Activated T-cell treated with anti-CD3 and anti-CD28 coated beads, Interleukin-2, amount 50 U/mL, for 1 hour (primary cell): ENCODE results near the gene KAT2B.
A peak's percentile ranks its signal among the peaks of the same experiment; 100 is the strongest.

ENCODE experiments used
- DNase-seq: peaks from one replicate; pipeline ENCODE4 v3.0.0-alpha.2; 2020

The KAT2B gene

GRCh38 chr3:20066850-20067617 lies 26.8 kb downstream of the KAT2B start:
- DNase-seq: no peak

- no peak for DNase-seq
Observed at GRCh38 chr3:20068512-20069177, 28.4 kb downstream of the KAT2B start.

GRCh38 chr3:20069178-20069532 lies 28.9 kb downstream of the KAT2B start:
- DNase-seq: no peak

GRCh38 chr3:20071175-20071574 lies 30.9 kb downstream of the KAT2B start:
- no peak for DNase-seq

- no peak for DNase-seq
Observed at GRCh38 chr3:20072422-20072821, 32.2 kb downstream of the KAT2B start.

- DNase-seq: no peak
Observed at GRCh38 chr3:20073068-20073467, 32.8 kb downstream of the KAT2B start.

GRCh38 chr3:20073683-20074082 lies 33.4 kb downstream of the KAT2B start:
- no peak for DNase-seq

- DNase-seq: no peak
Observed at GRCh38 chr3:20074226-20075063, 34.2 kb downstream of the KAT2B start.

GRCh38 chr3:20075197-20075596 lies 35.0 kb downstream of the KAT2B start:
- DNase-seq: no peak

- DNase-seq: no peak
Observed at GRCh38 chr3:20076296-20076997, 36.2 kb downstream of the KAT2B start.

- DNase-seq: no peak
Observed at GRCh38 chr3:20077068-20077467, 36.8 kb downstream of the KAT2B start.

- DNase-seq: no peak
Observed at GRCh38 chr3:20078194-20078714, 38.0 kb downstream of the KAT2B start.

GRCh38 chr3:20079621-20080020 lies 39.4 kb downstream of the KAT2B start:
- DNase-seq: no peak

GRCh38 chr3:20080956-20081554 lies 40.8 kb downstream of the KAT2B start:
- DNase-seq: peak; percentile 26

- no peak for DNase-seq
Observed at GRCh38 chr3:20083253-20083652, 43.0 kb downstream of the KAT2B start.

- DNase-seq: no peak
Observed at GRCh38 chr3:20083953-20084352, 43.7 kb downstream of the KAT2B start.

- no peak for DNase-seq
Observed at GRCh38 chr3:20091331-20092047, 51.2 kb downstream of the KAT2B start.

- no peak for DNase-seq
Observed at GRCh38 chr3:20095470-20095869, 55.2 kb downstream of the KAT2B start.

GRCh38 chr3:20096135-20096685 lies 56.0 kb downstream of the KAT2B start:
- DNase-seq: no peak

GRCh38 chr3:20097015-20097414 lies 56.8 kb downstream of the KAT2B start:
- DNase-seq: no peak

GRCh38 chr3:20099060-20099459 lies 58.8 kb downstream of the KAT2B start:
- no peak for DNase-seq
